HepG2 (cell line): Measurements from ENCODE around the gene NFKBIA. TPM values are rescaled to one million over a fixed set of nuclear protein-coding genes. Genes with fewer than 3 reads are reported as not detected.
A peak's percentile ranks its signal among the peaks of the same experiment; 100 is the strongest.

Source experiments
- GATAD2A ChIP-seq: IDR thresholded peaks from 2 replicates; pipeline ENCODE4 v1.6.1; 2016
- HDAC6 ChIP-seq: fragments of 200-600 bp; sonication (generic); IDR thresholded peaks from 2 replicates; pipeline ENCODE4 v1.7.0; 2017; ENCODE audit warnings: mild to moderate bottlenecking, antibody characterized with exemption, low read length, low read depth
- PRPF4 ChIP-seq: fragments of 200-400 bp; formaldehyde crosslinking; IDR thresholded peaks from 2 replicates; pipeline ENCODE4 v1.6.1; 2016; ENCODE audit warnings: low read length, low read depth; ENCODE audit not compliant: poor library complexity, severe bottlenecking
- SIX4 ChIP-seq: sonication (generic); formaldehyde crosslinking; IDR thresholded peaks from 2 replicates; pipeline ENCODE4 v1.4.0; 2020; ENCODE audit warnings: missing genetic modification reagents
- SP5 ChIP-seq: IDR thresholded peaks from 2 replicates; pipeline ENCODE4 v1.6.1; 2016; ENCODE audit warnings: low read depth, borderline replicate concordance
- TEF ChIP-seq: sonication (generic); formaldehyde crosslinking; IDR thresholded peaks from 2 replicates; pipeline ENCODE4 v1.5.0; 2020; ENCODE audit warnings: missing genetic modification reagents
- ZBTB20 ChIP-seq: sonication (generic); formaldehyde crosslinking; IDR thresholded peaks from 2 replicates; pipeline ENCODE4 v1.8.1; 2023; ENCODE audit warnings: missing genetic modification reagents, low read depth, mild to moderate bottlenecking, borderline replicate concordance
- ZBTB21 ChIP-seq: sonication (generic); formaldehyde crosslinking; IDR thresholded peaks from 2 replicates; pipeline ENCODE4 v1.4.0; 2020; ENCODE audit warnings: missing genetic modification reagents
- ZBTB42 ChIP-seq: sonication (generic); formaldehyde crosslinking; IDR thresholded peaks from 2 replicates; pipeline ENCODE4 v1.5.0; 2020; ENCODE audit warnings: mild to moderate bottlenecking, missing genetic modification reagents
- ZBTB8A ChIP-seq: sonication (generic); formaldehyde crosslinking; IDR thresholded peaks from 2 replicates; pipeline ENCODE4 v1.4.0; 2020; ENCODE audit warnings: mild to moderate bottlenecking, low read depth, missing genetic modification reagents, borderline replicate concordance
- ZNF207 ChIP-seq: fragments of 450-650 bp; IDR thresholded peaks from 2 replicates; pipeline ENCODE4 v1.6.1; 2016; ENCODE audit warnings: antibody characterized with exemption, borderline replicate concordance
- ZNF34 ChIP-seq: sonication (generic); formaldehyde crosslinking; IDR thresholded peaks from 2 replicates; pipeline ENCODE4 v1.4.0; 2020; ENCODE audit warnings: mild to moderate bottlenecking, missing genetic modification reagents, borderline replicate concordance
- ZNF709 ChIP-seq: sonication (generic); formaldehyde crosslinking; IDR thresholded peaks from 2 replicates; pipeline ENCODE4 v1.5.0; 2020; ENCODE audit warnings: mild to moderate bottlenecking, missing genetic modification reagents
- ZSCAN25 ChIP-seq: sonication (generic); formaldehyde crosslinking; IDR thresholded peaks from 2 replicates; pipeline ENCODE4 v1.8.0; 2022; ENCODE audit warnings: mild to moderate bottlenecking, missing genetic modification reagents
- polyA plus RNA-seq, 8 experiments: library from polyadenylated mRNA; depleted of rRNA in 3 of 8; stranded (reverse) in 7 of 8; unstranded in 1 of 8; fragments of >200 nt; fragmentation: Illumina TruSeq in 4 of 8; extraction: Trizol in 4 of 8; gene quantifications; 2 replicates each; pipeline versions ENCODE4 v1.2.1 to v1.2.3, GENCODE V29; 2011 to 2016; ENCODE audit warnings: low read depth in 4 of 8, missing spikeins in 1 of 8, mixed read lengths in 1 of 8; ENCODE audit not compliant: insufficient read depth in 1 of 8
- total RNA-seq, 5 experiments: library from RNA; depleted of rRNA; stranded (reverse); fragments of >200 nt; fragmentation: Illumina TruSeq; extraction: Trizol; gene quantifications; 2 replicates each; pipeline ENCODE4 v1.2.3, GENCODE V29; 2016; ENCODE audit warnings: low read depth in 1 of 5
- TF ChIP-seq, protein P1 (sequence below): IDR thresholded peaks from 2 replicates; pipeline ENCODE4 v1.6.1; 2012; ENCODE audit warnings: low read depth, low read length, improper control_type of control experiment
- TF ChIP-seq, protein P2 (sequence below): sonication (generic); formaldehyde crosslinking; IDR thresholded peaks from 2 replicates; pipeline ENCODE4 v1.8.0; 2022; ENCODE audit warnings: mild to moderate bottlenecking, missing genetic modification reagents; ENCODE audit not compliant: insufficient replicate concordance
- TF ChIP-seq, protein P3 (sequence below): fragments of 450-650 bp; IDR thresholded peaks from 2 replicates; pipeline ENCODE4 v1.6.1; 2017
- TF ChIP-seq, protein P4 (sequence below): sonication (generic); formaldehyde crosslinking; IDR thresholded peaks from 2 replicates; pipeline ENCODE4 v1.5.1; 2020; ENCODE audit warnings: mild to moderate bottlenecking, missing genetic modification reagents

The NFKBIA gene
- total and polyA plus RNA-seq, 2 of the 13 experiments (the other 11 are each of a cell fraction or from before 2014, with no cell fraction given): 197 to 319 TPM

GRCh38 chr14:35365130-35366055, 39.2 kb downstream of the NFKBIA start (continued):
- TF ChIP-seq, protein P1, sequence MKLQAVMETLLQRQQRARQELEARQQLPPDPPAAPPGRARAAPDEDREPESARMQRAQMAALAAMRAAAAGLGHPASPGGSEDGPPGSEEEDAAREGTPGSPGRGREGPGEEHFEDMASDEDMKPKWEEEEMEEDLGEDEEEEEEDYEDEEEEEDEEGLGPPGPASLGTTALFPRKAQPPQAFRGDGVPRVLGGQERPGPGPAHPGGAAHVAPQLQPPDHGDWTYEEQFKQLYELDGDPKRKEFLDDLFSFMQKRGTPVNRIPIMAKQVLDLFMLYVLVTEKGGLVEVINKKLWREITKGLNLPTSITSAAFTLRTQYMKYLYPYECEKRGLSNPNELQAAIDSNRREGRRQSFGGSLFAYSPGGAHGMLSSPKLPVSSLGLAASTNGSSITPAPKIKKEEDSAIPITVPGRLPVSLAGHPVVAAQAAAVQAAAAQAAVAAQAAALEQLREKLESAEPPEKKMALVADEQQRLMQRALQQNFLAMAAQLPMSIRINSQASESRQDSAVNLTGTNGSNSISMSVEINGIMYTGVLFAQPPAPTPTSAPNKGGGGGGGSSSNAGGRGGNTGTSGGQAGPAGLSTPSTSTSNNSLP: no peak
- no peak for TF ChIP-seq ZNF207
- peak; percentile 68; the same call in 1 of the 2 replicates for TF ChIP-seq ZBTB21
- TF ChIP-seq, protein P2, sequence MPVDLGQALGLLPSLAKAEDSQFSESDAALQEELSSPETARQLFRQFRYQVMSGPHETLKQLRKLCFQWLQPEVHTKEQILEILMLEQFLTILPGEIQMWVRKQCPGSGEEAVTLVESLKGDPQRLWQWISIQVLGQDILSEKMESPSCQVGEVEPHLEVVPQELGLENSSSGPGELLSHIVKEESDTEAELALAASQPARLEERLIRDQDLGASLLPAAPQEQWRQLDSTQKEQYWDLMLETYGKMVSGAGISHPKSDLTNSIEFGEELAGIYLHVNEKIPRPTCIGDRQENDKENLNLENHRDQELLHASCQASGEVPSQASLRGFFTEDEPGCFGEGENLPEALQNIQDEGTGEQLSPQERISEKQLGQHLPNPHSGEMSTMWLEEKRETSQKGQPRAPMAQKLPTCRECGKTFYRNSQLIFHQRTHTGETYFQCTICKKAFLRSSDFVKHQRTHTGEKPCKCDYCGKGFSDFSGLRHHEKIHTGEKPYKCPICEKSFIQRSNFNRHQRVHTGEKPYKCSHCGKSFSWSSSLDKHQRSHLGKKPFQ (CRISPR knock-in tag): peak; percentile 26
- TF ChIP-seq ZBTB8A (CRISPR knock-in tag): no peak
- TF ChIP-seq TEF: no peak
- TF ChIP-seq ZSCAN25 (CRISPR knock-in tag): peak; percentile 99
- TF ChIP-seq GATAD2A: peak; percentile 90
- TF ChIP-seq, protein P3, sequence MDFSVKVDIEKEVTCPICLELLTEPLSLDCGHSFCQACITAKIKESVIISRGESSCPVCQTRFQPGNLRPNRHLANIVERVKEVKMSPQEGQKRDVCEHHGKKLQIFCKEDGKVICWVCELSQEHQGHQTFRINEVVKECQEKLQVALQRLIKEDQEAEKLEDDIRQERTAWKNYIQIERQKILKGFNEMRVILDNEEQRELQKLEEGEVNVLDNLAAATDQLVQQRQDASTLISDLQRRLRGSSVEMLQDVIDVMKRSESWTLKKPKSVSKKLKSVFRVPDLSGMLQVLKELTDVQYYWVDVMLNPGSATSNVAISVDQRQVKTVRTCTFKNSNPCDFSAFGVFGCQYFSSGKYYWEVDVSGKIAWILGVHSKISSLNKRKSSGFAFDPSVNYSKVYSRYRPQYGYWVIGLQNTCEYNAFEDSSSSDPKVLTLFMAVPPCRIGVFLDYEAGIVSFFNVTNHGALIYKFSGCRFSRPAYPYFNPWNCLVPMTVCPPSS: no peak
- no peak for TF ChIP-seq ZNF34
- peak; percentile 97 for TF ChIP-seq ZBTB20 (CRISPR knock-in tag)
- TF ChIP-seq, protein P4, sequence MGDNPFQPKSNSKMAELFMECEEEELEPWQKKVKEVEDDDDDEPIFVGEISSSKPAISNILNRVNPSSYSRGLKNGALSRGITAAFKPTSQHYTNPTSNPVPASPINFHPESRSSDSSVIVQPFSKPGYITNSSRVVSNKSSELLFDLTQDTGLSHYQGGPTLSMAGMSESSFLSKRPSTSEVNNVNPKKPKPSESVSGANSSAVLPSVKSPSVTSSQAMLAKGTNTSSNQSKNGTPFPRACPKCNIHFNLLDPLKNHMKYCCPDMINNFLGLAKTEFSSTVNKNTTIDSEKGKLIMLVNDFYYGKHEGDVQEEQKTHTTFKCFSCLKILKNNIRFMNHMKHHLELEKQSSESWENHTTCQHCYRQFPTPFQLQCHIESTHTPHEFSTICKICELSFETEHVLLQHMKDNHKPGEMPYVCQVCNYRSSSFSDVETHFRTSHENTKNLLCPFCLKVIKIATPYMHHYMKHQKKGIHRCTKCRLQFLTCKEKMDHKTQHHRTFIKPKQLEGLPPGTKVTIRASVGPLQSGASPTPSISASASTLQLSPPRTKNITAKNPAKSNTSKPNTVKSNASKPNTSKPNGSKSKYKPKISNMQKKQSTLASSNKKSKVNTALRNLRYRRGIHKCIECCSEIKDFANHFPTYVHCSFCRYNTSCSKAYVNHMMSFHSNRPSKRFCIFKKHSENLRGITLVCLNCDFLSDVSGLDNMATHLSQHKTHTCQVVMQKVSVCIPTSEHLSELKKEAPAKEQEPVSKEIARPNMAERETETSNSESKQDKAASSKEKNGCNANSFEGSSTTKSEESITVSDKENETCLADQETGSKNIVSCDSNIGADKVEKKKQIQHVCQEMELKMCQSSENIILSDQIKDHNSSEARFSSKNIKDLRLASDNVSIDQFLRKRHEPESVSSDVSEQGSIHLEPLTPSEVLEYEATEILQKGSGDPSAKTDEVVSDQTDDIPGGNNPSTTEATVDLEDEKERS: peak; percentile 98
- TF ChIP-seq SIX4 (CRISPR knock-in tag): 0 out of 2 replicates have a peak, but pooled peaks have one; percentile 66
- TF ChIP-seq SP5 (CRISPR knock-in tag): peak; percentile 86
- TF ChIP-seq HDAC6: no peak
- TF ChIP-seq PRPF4: no peak
- peak; percentile 89 for TF ChIP-seq ZNF709 (CRISPR knock-in tag)
- TF ChIP-seq ZBTB42 (CRISPR knock-in tag): no peak
